Suprapubic skin (tissue), 4 donors: ENCODE data around the gene HENMT1.

Experiments
- POLR2A ChIP-seq, 2 donors: fragments of 450-650 bp; IDR thresholded peaks; one replicate each; pipeline ENCODE4 v1.6.1; 2017; ENCODE audit warnings: antibody characterized with exemption in 2 of 2, mild to moderate bottlenecking in 2 of 2, moderate library complexity in 2 of 2
- POLR2AphosphoS5 ChIP-seq, 3 donors: sonication (generic); formaldehyde crosslinking; IDR thresholded peaks; one replicate each; pipeline ENCODE4 v1.6.1; 2017; ENCODE audit warnings: antibody characterized with exemption in 3 of 3
- TF ChIP-seq, protein P1 (sequence below), 2 donors: fragments of 200-600 bp in 1 of 2; fragments of 450-650 bp in 1 of 2; sonication (generic) in 1 of 2; IDR thresholded peaks; one replicate each; pipeline ENCODE4 v1.5.1; 2016 to 2019; ENCODE audit warnings: antibody characterized with exemption in 2 of 2, mild to moderate bottlenecking in 1 of 2, moderate library complexity in 1 of 2

DNA sequence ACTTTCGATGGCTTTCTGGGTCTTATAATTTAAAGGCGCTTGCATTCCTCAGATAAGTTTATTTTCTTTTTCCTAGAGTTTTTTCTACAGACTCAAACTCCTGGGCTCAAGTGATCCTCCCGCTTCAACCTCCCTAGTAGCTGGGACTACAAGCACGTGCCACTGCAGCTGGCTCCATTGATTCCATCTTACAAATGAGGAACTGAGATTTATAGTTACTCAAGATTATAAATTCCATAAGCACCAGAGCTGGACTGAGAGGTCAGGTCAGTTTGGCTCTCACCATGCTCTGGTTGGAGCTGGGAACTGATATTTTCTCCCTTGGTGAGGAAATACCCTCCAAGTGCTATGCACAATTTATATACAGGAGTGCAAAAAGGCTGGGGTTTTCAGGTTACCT is 17.8 kb upstream of the HENMT1 start:
- no peak for TF ChIP-seq POLR2A (IDR thresholded peaks at IDR 0.05)
- TF ChIP-seq, protein P1, sequence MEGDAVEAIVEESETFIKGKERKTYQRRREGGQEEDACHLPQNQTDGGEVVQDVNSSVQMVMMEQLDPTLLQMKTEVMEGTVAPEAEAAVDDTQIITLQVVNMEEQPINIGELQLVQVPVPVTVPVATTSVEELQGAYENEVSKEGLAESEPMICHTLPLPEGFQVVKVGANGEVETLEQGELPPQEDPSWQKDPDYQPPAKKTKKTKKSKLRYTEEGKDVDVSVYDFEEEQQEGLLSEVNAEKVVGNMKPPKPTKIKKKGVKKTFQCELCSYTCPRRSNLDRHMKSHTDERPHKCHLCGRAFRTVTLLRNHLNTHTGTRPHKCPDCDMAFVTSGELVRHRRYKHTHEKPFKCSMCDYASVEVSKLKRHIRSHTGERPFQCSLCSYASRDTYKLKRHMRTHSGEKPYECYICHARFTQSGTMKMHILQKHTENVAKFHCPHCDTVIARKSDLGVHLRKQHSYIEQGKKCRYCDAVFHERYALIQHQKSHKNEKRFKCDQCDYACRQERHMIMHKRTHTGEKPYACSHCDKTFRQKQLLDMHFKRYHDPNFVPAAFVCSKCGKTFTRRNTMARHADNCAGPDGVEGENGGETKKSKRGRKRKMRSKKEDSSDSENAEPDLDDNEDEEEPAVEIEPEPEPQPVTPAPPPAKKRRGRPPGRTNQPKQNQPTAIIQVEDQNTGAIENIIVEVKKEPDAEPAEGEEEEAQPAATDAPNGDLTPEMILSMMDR (IDR thresholded peaks at IDR 0.05) = no peak
- no peak for TF ChIP-seq POLR2AphosphoS5 (IDR thresholded peaks at IDR 0.05)
